HEK293 (cell line): ENCODE results near the gene BLMH.
A peak's percentile ranks its signal among the peaks of the same experiment; 100 is the strongest.

Source experiments
- CTCF ChIA-PET: fragments of 350-600 bp; formaldehyde crosslinking; extraction: SDS; loops from one replicate; lab custom pipeline; 2021; ENCODE audit warnings: antibody characterized with exemption; lab: Yijun Ruan, JAX
- POLR2A ChIA-PET: fragments of 300-600 bp; formaldehyde crosslinking; extraction: SDS; loops from one replicate; lab custom pipeline; 2020; ENCODE audit warnings: antibody characterized with exemption, inconsistent platforms; lab: Yijun Ruan, JAX
- H3K27ac ChIP-seq: fragments of 200-500 bp; sonication (Bioruptor generic); 2 replicates; pipeline ENCODE4 v1.5.1; 2014; ENCODE audit warnings: low read depth, low read length, control low read depth, inconsistent platforms; ENCODE audit errors: extremely low read depth
- H3K36me3 ChIP-seq, 2 experiments: fragments of 200-500 bp in 1 of 2; sonication (Bioruptor generic) in 1 of 2; 1 replicate in 1 of 2; 2 replicates in 1 of 2; pipeline ENCODE4 v1.5.1; 2014 to 2017; ENCODE audit warnings: inconsistent platforms in 2 of 2, low read length in 2 of 2; ENCODE audit not compliant: control insufficient read depth in 2 of 2, insufficient read depth in 1 of 2
- H3K4me1 ChIP-seq: fragments of 200-500 bp; sonication (Bioruptor generic); 2 replicates; pipeline ENCODE4 v1.5.1; 2014; ENCODE audit warnings: mild to moderate bottlenecking, low read length, inconsistent platforms; ENCODE audit not compliant: control insufficient read depth, insufficient read depth
- H3K4me3 ChIP-seq: 2 replicates; pipeline ENCODE4 v1.5.1; 2011; ENCODE audit warnings: low read depth, mild to moderate bottlenecking, control low read depth, low read length, moderate library complexity
- H3K9me3 ChIP-seq: fragments of 200-500 bp; sonication (Bioruptor generic); 2 replicates; pipeline ENCODE4 v1.5.1; 2014; ENCODE audit warnings: low read depth, low read length, inconsistent platforms; ENCODE audit not compliant: control insufficient read depth, insufficient read depth
- BCL11B ChIP-seq: fragments of 450-650 bp; formaldehyde crosslinking; IDR thresholded peaks from 2 replicates; pipeline ENCODE4 v1.5.1; 2016; ENCODE audit warnings: low read depth, missing biosample characterization, missing genetic modification characterization
- MZF1 ChIP-seq: fragments of 450-650 bp; formaldehyde crosslinking; IDR thresholded peaks from 2 replicates; pipeline ENCODE4 v1.5.1; 2017; ENCODE audit warnings: missing biosample characterization, missing genetic modification characterization, borderline replicate concordance
- OSR2 ChIP-seq: fragments of 450-650 bp; formaldehyde crosslinking; IDR thresholded peaks from 2 replicates; pipeline ENCODE4 v1.5.1; 2016; ENCODE audit warnings: missing biosample characterization, missing genetic modification characterization
- PRDM6 ChIP-seq: fragments of 450-650 bp; formaldehyde crosslinking; IDR thresholded peaks from 2 replicates; pipeline ENCODE4 v1.5.1; 2017; ENCODE audit warnings: missing biosample characterization, missing genetic modification characterization
- RBAK ChIP-seq: fragments of 450-650 bp; formaldehyde crosslinking; IDR thresholded peaks from 2 replicates; pipeline ENCODE4 v1.5.1; 2016; ENCODE audit warnings: missing biosample characterization, missing genetic modification characterization
- SALL2 ChIP-seq: fragments of 450-650 bp; formaldehyde crosslinking; IDR thresholded peaks from 2 replicates; pipeline ENCODE4 v1.5.0; 2017; ENCODE audit warnings: missing biosample characterization, mild to moderate bottlenecking, missing genetic modification characterization, borderline replicate concordance
- SP7 ChIP-seq: fragments of 450-650 bp; formaldehyde crosslinking; IDR thresholded peaks from 2 replicates; pipeline ENCODE4 v1.5.1; 2016; ENCODE audit warnings: missing biosample characterization, missing genetic modification characterization
- WT1 ChIP-seq: fragments of 450-650 bp; formaldehyde crosslinking; IDR thresholded peaks from 2 replicates; pipeline ENCODE4 v1.5.1; 2016; ENCODE audit warnings: missing biosample characterization, missing genetic modification characterization
- ZFP37 ChIP-seq: fragments of 450-650 bp; formaldehyde crosslinking; IDR thresholded peaks from 2 replicates; pipeline ENCODE4 v1.5.1; 2016; ENCODE audit warnings: missing biosample characterization, missing genetic modification characterization
- ZNF121 ChIP-seq: fragments of 450-650 bp; formaldehyde crosslinking; IDR thresholded peaks from 2 replicates; pipeline ENCODE4 v1.5.1; 2016; ENCODE audit warnings: missing biosample characterization, missing genetic modification characterization
- ZNF138 ChIP-seq: fragments of 450-650 bp; formaldehyde crosslinking; IDR thresholded peaks from 2 replicates; pipeline ENCODE4 v1.5.1; 2016; ENCODE audit warnings: missing biosample characterization, missing genetic modification characterization, borderline replicate concordance
- ZNF16 ChIP-seq: fragments of 450-650 bp; formaldehyde crosslinking; IDR thresholded peaks from 2 replicates; pipeline ENCODE4 v1.5.1; 2016; ENCODE audit warnings: low read depth, missing biosample characterization, missing genetic modification characterization
- ZNF175 ChIP-seq: fragments of 450-650 bp; formaldehyde crosslinking; IDR thresholded peaks from 2 replicates; pipeline ENCODE4 v1.5.1; 2016; ENCODE audit warnings: missing biosample characterization, missing genetic modification characterization
- ZNF266 ChIP-seq: fragments of 450-650 bp; formaldehyde crosslinking; IDR thresholded peaks from 2 replicates; pipeline ENCODE4 v1.5.1; 2016; ENCODE audit warnings: missing biosample characterization, missing genetic modification characterization, low read depth
- ZNF280D ChIP-seq: fragments of 450-650 bp; formaldehyde crosslinking; IDR thresholded peaks from 2 replicates; pipeline ENCODE4 v1.5.1; 2016; ENCODE audit warnings: missing biosample characterization, missing genetic modification characterization
- ZNF324 ChIP-seq: fragments of 450-650 bp; formaldehyde crosslinking; IDR thresholded peaks from 2 replicates; pipeline ENCODE4 v1.5.1; 2016; ENCODE audit warnings: missing biosample characterization, missing genetic modification characterization
- ZNF335 ChIP-seq: fragments of 450-650 bp; formaldehyde crosslinking; conservative IDR thresholded peaks from 2 replicates; pipeline ENCODE4 v1.5.1; 2016; ENCODE audit warnings: missing biosample characterization, missing genetic modification characterization
- ZNF394 ChIP-seq: fragments of 450-650 bp; formaldehyde crosslinking; IDR thresholded peaks from 2 replicates; pipeline ENCODE4 v1.5.1; 2016; ENCODE audit warnings: missing biosample characterization, missing genetic modification characterization, mild to moderate bottlenecking, moderate library complexity, borderline replicate concordance
- ZNF518A ChIP-seq: fragments of 450-650 bp; formaldehyde crosslinking; conservative IDR thresholded peaks from 2 replicates; pipeline ENCODE4 v1.5.1; 2016; ENCODE audit warnings: low read depth, missing biosample characterization, missing genetic modification characterization
- ZNF596 ChIP-seq: fragments of 450-650 bp; IDR thresholded peaks from 2 replicates; pipeline ENCODE4 v1.5.0; 2018; ENCODE audit warnings: missing biosample characterization, mild to moderate bottlenecking, missing genetic modification characterization, moderate library complexity
- ZNF629 ChIP-seq: fragments of 450-650 bp; formaldehyde crosslinking; IDR thresholded peaks from 2 replicates; pipeline ENCODE4 v1.5.1; 2017; ENCODE audit warnings: missing biosample characterization, missing genetic modification characterization
- ZNF654 ChIP-seq: fragments of 450-650 bp; formaldehyde crosslinking; IDR thresholded peaks from 2 replicates; pipeline ENCODE4 v1.5.1; 2016; ENCODE audit warnings: low read depth, missing biosample characterization, missing genetic modification characterization
- ZNF792 ChIP-seq: fragments of 450-650 bp; formaldehyde crosslinking; IDR thresholded peaks from 2 replicates; pipeline ENCODE4 v1.5.1; 2016; ENCODE audit warnings: missing biosample characterization, missing genetic modification characterization
- ZSCAN23 ChIP-seq: fragments of 450-650 bp; formaldehyde crosslinking; IDR thresholded peaks from 2 replicates; pipeline ENCODE4 v1.5.1; 2016; ENCODE audit warnings: missing biosample characterization, missing genetic modification characterization
- TF ChIP-seq, protein P1 (sequence below): fragments of 450-650 bp; formaldehyde crosslinking; conservative IDR thresholded peaks from 2 replicates; pipeline ENCODE4 v1.5.1; 2016; ENCODE audit warnings: low read depth, missing biosample characterization, missing genetic modification characterization

BLMH gene

GRCh38 chr17:30263552-30264333, 28.0 kb downstream of the BLMH start:
- CTCF ChIA-PET = interaction anchor here (1.2 kb wide), 1 partner anchor 159 kb away, joined by 3 read pairs; no protein-coding TSS in a partner anchor
- peaks cover 49 to 78% of the 10 kb centered on the region in 2 experiments for H3K36me3 ChIP-seq
- H3K27ac ChIP-seq = peak overlapping the region; percentile 16
- H3K4me1 ChIP-seq = peaks cover 13% of the 10 kb centered on the region
- no peaks in the 10 kb centered on the region for H3K9me3 ChIP-seq
- POLR2A ChIA-PET = no interaction called here
- no peak overlapping the region for H3K4me3 ChIP-seq
- TF ChIP-seq ZNF654 (tag by site-specific recombination) = no peak
- peak; percentile 50; the same call in 1 of the 2 replicates for TF ChIP-seq ZNF629 (tag by site-specific recombination)
- peak; percentile 61 for TF ChIP-seq WT1 (tag by site-specific recombination)
- no peak for TF ChIP-seq ZNF792 (tag by site-specific recombination)
- TF ChIP-seq RBAK (tag by site-specific recombination) = no peak
- TF ChIP-seq ZNF266 (tag by site-specific recombination) = no peak
- TF ChIP-seq ZNF394 (tag by site-specific recombination) = no peak
- TF ChIP-seq ZNF324 (tag by site-specific recombination) = no peak
- TF ChIP-seq ZNF280D (tag by site-specific recombination) = no peak
- TF ChIP-seq MZF1 = no peak
- no peak for TF ChIP-seq ZNF518A
- TF ChIP-seq ZNF121 (tag by site-specific recombination) = no peak
- TF ChIP-seq, protein P1, sequence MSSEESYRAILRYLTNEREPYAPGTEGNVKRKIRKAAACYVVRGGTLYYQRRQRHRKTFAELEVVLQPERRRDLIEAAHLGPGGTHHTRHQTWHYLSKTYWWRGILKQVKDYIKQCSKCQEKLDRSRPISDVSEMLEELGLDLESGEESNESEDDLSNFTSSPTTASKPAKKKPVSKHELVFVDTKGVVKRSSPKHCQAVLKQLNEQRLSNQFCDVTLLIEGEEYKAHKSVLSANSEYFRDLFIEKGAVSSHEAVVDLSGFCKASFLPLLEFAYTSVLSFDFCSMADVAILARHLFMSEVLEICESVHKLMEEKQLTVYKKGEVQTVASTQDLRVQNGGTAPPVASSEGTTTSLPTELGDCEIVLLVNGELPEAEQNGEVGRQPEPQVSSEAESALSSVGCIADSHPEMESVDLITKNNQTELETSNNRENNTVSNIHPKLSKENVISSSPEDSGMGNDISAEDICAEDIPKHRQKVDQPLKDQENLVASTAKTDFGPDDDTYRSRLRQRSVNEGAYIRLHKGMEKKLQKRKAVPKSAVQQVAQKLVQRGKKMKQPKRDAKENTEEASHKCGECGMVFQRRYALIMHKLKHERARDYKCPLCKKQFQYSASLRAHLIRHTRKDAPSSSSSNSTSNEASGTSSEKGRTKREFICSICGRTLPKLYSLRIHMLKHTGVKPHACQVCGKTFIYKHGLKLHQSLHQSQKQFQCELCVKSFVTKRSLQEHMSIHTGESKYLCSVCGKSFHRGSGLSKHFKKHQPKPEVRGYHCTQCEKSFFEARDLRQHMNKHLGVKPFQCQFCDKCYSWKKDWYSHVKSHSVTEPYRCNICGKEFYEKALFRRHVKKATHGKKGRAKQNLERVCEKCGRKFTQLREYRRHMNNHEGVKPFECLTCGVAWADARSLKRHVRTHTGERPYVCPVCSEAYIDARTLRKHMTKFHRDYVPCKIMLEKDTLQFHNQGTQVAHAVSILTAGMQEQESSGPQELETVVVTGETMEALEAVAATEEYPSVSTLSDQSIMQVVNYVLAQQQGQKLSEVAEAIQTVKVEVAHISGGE (tag by site-specific recombination) = no peak
- TF ChIP-seq ZNF16 (tag by site-specific recombination) = no peak
- TF ChIP-seq ZFP37 = no peak
- no peak for TF ChIP-seq ZNF138 (tag by site-specific recombination)
- no peak for TF ChIP-seq ZSCAN23 (tag by site-specific recombination)
- no peak for TF ChIP-seq ZNF596 (tag by site-specific recombination)
- TF ChIP-seq BCL11B (tag by site-specific recombination) = no peak
- peak; percentile 100 for TF ChIP-seq SP7 (tag by site-specific recombination)
- no peak for TF ChIP-seq SALL2 (tag by site-specific recombination)
- TF ChIP-seq OSR2 (tag by site-specific recombination) = 0 out of 2 replicates have a peak, but pooled peaks have one; percentile 43
- TF ChIP-seq ZNF175 = no peak
- TF ChIP-seq ZNF335 (tag by site-specific recombination) = no peak
- peak; percentile 83 for TF ChIP-seq PRDM6
